Sigmoid colon (tissue), 7 donors: ENCODE results near the gene LRRC45. TPM values are rescaled to one million over a fixed set of nuclear protein-coding genes. Genes with fewer than 3 reads are reported as not detected.

ENCODE experiments used
- DNase-seq: peaks from one replicate; pipeline ENCODE4 v3.0.0-alpha.2; 2019
- H3K27ac ChIP-seq, 4 donors: fragments of 200-600 bp; sonication (generic); one replicate each; pipeline ENCODE4 v1.5.1; 2016 to 2019; ENCODE audit warnings: mild to moderate bottlenecking in 1 of 4
- H3K27me3 ChIP-seq, 3 donors: fragments of 200-600 bp; sonication (generic); one replicate each; pipeline ENCODE4 v1.5.1; 2019; ENCODE audit warnings: mild to moderate bottlenecking in 1 of 3
- H3K36me3 ChIP-seq, 4 donors: fragments of 200-600 bp; sonication (generic); one replicate each; pipeline ENCODE4 v1.5.1; 2016 to 2019
- H3K4me1 ChIP-seq, 4 donors: fragments of 200-600 bp; sonication (generic); one replicate each; pipeline ENCODE4 v1.5.1; 2017 to 2019
- H3K4me3 ChIP-seq, 4 donors: fragments of 200-600 bp; sonication (generic); one replicate each; pipeline ENCODE4 v1.5.1; 2017 to 2019; ENCODE audit warnings: mild to moderate bottlenecking in 2 of 4, moderate library complexity in 1 of 4
- H3K9me3 ChIP-seq, 4 donors: fragments of 200-600 bp in 3 of 4; sonication (generic) in 3 of 4; one replicate each; pipeline versions ENCODE4 v1.5.1 to v1.6.1; 2013 to 2019
- EP300 ChIP-seq, 4 donors: sonication (generic); formaldehyde crosslinking; IDR thresholded peaks; one replicate each; pipeline ENCODE4 v1.6.1; 2017; ENCODE audit warnings: antibody characterized with exemption in 4 of 4
- POLR2A ChIP-seq, 2 donors: fragments of 450-650 bp; IDR thresholded peaks; one replicate each; pipeline ENCODE4 v1.6.1; 2016; ENCODE audit warnings: antibody characterized with exemption in 2 of 2, mild to moderate bottlenecking in 2 of 2, moderate library complexity in 2 of 2
- POLR2AphosphoS5 ChIP-seq, 4 donors: sonication (generic); formaldehyde crosslinking; IDR thresholded peaks; one replicate each; pipeline ENCODE4 v1.6.1; 2017; ENCODE audit warnings: antibody characterized with exemption in 4 of 4
- WGBS, 2 donors: extraction: QIAGEN DNeasy Blood & Tissue Kit; methylation state at CpG; one replicate each; pipeline ENCODE4 v1.1.7; 2013; 5-methylcytosine and 5-hydroxymethylcytosine counted together
- intact Hi-C: fragments of 100-400 bp; cut with DNase I; formaldehyde crosslinking; loops from one replicate; pipeline ENCODE4 v1.15.1; 2023
- polyA plus RNA-seq, 3 donors: library from polyadenylated mRNA; stranded (reverse); fragments of 200-250 nt; gene quantifications; one replicate each; pipeline ENCODE4 v1.2.3, GENCODE V29; 2013
- total RNA-seq, 4 donors: library from RNA; depleted of rRNA; stranded (reverse); fragments of >200 nt; gene quantifications; one replicate each; pipeline ENCODE4 v1.1.0, GENCODE V29; 2016
- TF ChIP-seq, protein P1 (sequence below), 4 experiments: fragments of 450-650 bp in 3 of 4; fragments of 200-600 bp in 1 of 4; IDR thresholded peaks; one replicate each; pipeline ENCODE4 v1.5.1; 2016 to 2019; ENCODE audit warnings: antibody characterized with exemption in 4 of 4, mild to moderate bottlenecking in 3 of 4, moderate library complexity in 2 of 4
- donor health status: healthy with polysubstance abuse.
- donor health status: Bipolar disorder and iron deficiency.
- donor health status: healthy.

Gene LRRC45
- total and polyA plus RNA-seq, 7 donors: 5.3 to 28.6 (median 6.7) TPM

DNA sequence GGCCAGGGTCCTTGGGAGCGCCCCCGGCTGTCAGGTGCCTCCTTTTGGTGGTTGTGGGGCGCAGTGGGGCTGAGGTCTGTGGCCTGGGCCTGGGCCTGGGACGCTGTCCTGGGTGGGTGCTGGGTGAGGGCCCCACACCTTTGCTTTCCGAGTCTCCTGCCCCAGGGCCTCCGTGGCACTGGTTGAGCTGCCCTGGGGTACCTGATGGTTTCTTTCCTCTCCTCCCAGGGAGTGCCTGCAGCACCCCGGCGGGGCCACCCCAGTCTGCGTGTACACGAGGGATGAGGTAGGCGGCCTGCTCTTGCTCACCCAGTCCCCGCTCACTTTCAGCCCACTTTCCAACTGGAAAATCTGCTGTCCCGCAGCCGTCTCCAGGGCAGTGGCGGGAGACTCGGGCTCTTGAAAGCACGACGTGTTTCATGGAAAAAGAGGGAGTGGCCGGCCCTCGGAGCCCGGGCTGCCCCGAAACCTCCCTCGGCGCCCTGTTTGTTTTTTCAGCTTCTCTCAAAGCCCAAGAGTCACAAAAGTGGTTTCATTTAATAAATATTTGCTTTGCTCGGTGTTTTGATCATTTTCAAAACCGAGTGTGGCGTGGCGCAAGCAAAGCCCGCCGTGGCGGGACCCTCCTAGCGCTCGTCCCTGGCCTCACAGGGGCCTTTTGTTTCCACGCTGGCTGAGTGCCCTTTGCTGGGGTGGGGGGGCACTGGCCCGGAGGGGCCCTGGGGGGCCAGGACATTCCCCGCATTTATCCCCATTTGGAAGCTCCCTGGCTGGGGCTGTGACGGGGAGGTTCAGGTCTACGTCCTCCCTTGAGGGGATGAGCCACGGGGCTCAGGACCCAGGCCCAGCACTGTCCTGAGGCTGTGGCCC, 28.3 kb upstream of the LRRC45 start:
- Histone ChIP-seq H3K9me3 (no peaks in the 10 kb centered on the region), H3K27me3 (no peaks in the 10 kb centered on the region), H3K4me1 (peaks cover 0 to 27% (median 19%) of the 10 kb centered on the region in 4 donors), H3K27ac (no peak overlapping the region), H3K4me3 (no peak overlapping the region), H3K36me3 (peaks cover 0 to 9% (median 0%) of the 10 kb centered on the region in 4 donors)
- TF ChIP-seq POLR2AphosphoS5 (IDR thresholded peaks at IDR 0.05): no peak
- no peak for TF ChIP-seq POLR2A (IDR thresholded peaks at IDR 0.05)
- TF ChIP-seq, protein P1, sequence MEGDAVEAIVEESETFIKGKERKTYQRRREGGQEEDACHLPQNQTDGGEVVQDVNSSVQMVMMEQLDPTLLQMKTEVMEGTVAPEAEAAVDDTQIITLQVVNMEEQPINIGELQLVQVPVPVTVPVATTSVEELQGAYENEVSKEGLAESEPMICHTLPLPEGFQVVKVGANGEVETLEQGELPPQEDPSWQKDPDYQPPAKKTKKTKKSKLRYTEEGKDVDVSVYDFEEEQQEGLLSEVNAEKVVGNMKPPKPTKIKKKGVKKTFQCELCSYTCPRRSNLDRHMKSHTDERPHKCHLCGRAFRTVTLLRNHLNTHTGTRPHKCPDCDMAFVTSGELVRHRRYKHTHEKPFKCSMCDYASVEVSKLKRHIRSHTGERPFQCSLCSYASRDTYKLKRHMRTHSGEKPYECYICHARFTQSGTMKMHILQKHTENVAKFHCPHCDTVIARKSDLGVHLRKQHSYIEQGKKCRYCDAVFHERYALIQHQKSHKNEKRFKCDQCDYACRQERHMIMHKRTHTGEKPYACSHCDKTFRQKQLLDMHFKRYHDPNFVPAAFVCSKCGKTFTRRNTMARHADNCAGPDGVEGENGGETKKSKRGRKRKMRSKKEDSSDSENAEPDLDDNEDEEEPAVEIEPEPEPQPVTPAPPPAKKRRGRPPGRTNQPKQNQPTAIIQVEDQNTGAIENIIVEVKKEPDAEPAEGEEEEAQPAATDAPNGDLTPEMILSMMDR (IDR thresholded peaks at IDR 0.05): no peak
- TF ChIP-seq EP300 (IDR thresholded peaks at IDR 0.05): no peak
- WGBS, 2 donors: 92 to 93% methylated on average over 39 of the region's 39 CpGs
- DNase-seq: no peak
- intact Hi-C loops: no loop called here

DNA sequence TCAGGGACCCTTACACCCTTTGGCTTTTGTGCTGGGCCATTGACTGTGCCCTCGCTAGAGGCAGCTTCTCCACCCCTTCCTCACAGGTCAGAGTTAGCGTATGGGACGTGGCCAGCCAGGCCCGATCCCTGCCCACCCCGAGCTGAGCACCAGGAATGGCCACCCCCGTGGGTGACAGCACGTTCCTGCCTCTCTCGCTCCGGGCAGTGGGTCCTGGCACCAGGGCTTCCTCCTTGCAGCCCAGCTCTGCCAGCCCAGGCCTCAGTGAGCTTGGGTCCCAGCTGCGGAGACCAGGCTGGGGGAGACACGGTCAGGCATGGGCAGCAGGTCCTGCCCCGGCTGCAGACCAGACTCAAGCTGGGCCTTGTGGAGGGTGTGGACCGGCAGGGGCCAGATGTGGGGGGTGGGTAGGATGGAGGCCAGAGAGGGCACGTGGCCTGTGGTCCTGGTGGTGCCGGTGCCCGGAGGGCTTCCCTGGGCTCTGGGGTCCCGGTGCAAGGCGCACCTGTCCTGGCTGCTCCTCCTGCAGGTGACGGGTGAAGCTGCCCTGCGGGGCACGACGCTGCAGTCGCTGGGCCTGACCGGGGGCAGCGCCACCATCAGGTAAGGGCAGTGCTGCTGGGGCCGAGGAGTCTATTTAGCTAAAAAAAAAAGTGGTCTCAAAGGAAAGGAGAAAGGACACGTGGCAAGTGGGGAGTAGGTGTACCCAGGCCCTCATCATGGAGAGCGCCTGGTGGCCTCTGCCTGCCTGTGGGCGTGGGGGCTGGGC, 27.5 kb upstream of the LRRC45 start:
- H3K4me3 ChIP-seq: no peak overlapping the region
- intact Hi-C loops: no loop called here
- peaks cover 0 to 9% (median 0%) of the 10 kb centered on the region in 4 donors for H3K36me3 ChIP-seq
- H3K27ac ChIP-seq: no peak overlapping the region
- no peak for TF ChIP-seq POLR2AphosphoS5 (IDR thresholded peaks at IDR 0.05)
- no peak for TF ChIP-seq EP300 (IDR thresholded peaks at IDR 0.05)
- TF ChIP-seq POLR2A (IDR thresholded peaks at IDR 0.05): no peak
- H3K9me3 ChIP-seq: no peaks in the 10 kb centered on the region
- peaks cover 0 to 27% (median 19%) of the 10 kb centered on the region in 4 donors for H3K4me1 ChIP-seq
- H3K27me3 ChIP-seq: no peaks in the 10 kb centered on the region
- 96% methylated on average over 29 of the region's 29 CpGs for WGBS, 2 donors
- no peak for DNase-seq

DNA sequence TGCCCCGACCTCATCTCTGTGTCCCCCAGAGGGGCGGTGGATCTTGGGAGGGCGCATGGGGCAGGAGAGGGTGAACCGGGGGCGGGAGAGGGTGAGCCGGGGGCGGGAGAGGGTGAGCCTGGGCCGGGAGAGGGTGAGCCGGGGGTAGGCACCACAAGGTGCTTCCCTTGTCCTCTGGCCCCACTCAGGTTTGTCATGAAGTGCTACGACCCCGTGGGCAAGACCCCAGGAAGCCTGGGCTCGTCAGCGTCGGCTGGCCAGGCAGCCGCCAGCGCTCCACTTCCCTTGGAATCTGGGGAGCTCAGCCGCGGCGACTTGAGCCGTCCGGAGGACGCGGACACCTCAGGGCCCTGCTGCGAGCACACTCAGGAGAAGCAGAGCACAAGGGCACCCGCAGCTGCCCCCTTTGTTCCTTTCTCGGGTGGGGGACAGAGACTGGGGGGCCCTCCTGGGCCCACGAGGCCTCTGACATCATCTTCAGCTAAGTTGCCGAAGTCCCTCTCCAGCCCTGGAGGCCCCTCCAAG, 26.8 kb upstream of the LRRC45 start:
- H3K4me3 ChIP-seq: no peak overlapping the region
- H3K27ac ChIP-seq: no peak overlapping the region
- no peak for TF ChIP-seq POLR2A (IDR thresholded peaks at IDR 0.05)
- no peak for TF ChIP-seq EP300 (IDR thresholded peaks at IDR 0.05)
- TF ChIP-seq, protein P1 (IDR thresholded peaks at IDR 0.05): no peak
- TF ChIP-seq POLR2AphosphoS5 (IDR thresholded peaks at IDR 0.05): no peak
- DNase-seq: no peak
- WGBS, 2 donors: 95% methylated on average over 28 of the region's 28 CpGs
- no peaks in the 10 kb centered on the region for H3K9me3 ChIP-seq
- H3K27me3 ChIP-seq: no peaks in the 10 kb centered on the region
- H3K36me3 ChIP-seq: peaks cover 0 to 9% (median 0%) of the 10 kb centered on the region in 4 donors
- peaks cover 0 to 21% (median 16%) of the 10 kb centered on the region in 4 donors for H3K4me1 ChIP-seq
- intact Hi-C loops: no loop called here

DNA sequence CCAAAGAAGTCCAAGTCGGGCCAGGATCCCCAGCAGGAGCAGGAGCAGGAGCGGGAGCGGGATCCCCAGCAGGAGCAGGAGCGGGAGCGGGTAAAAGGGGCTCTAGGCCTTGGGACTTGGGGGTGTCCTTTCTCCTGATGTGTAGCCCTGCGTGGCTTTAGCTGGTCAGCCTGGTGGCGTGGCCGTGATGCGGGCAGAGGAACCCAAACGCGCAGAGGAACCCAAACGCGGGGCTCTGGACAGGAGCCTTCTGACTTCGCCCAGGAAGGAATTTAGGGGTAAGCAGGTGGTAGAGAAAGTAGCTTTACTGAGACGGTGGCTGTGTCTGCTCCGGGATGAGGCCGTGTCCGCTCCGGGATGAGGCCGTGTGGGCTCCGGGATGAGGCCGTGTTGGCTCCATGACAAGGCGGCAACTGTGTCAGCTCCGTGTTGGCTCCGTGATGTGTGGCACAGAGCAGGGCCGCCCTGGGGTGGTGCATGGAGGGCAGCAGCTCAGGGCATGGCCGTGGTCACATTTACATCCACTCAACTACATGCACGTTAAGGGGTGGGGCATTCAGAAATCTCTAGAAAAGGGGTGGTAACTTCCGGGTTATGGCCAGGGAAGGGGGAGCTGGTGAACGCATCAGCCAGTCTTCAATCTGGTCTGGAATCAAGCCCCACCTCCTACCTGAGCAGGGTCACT, 26.2 kb upstream of the LRRC45 start:
- intact Hi-C loops: no loop called here

More for the DNA sequence above, 26.2 kb upstream of the LRRC45 start:
- Histone ChIP-seq H3K4me1 (peaks cover 0 to 15% (median 10%) of the 10 kb centered on the region in 4 donors), H3K27me3 (no peaks in the 10 kb centered on the region), H3K36me3 (peaks cover 0 to 9% (median 0%) of the 10 kb centered on the region in 4 donors), H3K27ac (no peak overlapping the region), H3K9me3 (no peaks in the 10 kb centered on the region), H3K4me3 (no peak overlapping the region)
- TF ChIP-seq EP300 (IDR thresholded peaks at IDR 0.05) (no peak), POLR2AphosphoS5 (IDR thresholded peaks at IDR 0.05) (no peak), POLR2A (IDR thresholded peaks at IDR 0.05) (no peak)
- TF ChIP-seq, protein P1 (IDR thresholded peaks at IDR 0.05): no peak
- no peak for DNase-seq
- 95% methylated on average over 30 of the region's 30 CpGs for WGBS, 2 donors
